H1 (cell line): ENCODE data around the gene C1orf185. TPM values are rescaled to one million over a fixed set of nuclear protein-coding genes. Genes with fewer than 3 reads are reported as not detected.

Experiments used
- CTCF ChIA-PET: fragments of 300-600 bp; sonication (Branson Sonifier 250); formaldehyde crosslinking; loops from one replicate; lab custom pipeline; 2021; ENCODE audit not compliant: partially characterized antibody; lab: Charles Lee
- POLR2A ChIA-PET: fragments of 300-600 bp; sonication (Branson Sonifier 250); formaldehyde crosslinking; loops from one replicate; lab custom pipeline; 2021; ENCODE audit warnings: inconsistent platforms; ENCODE audit not compliant: partially characterized antibody; lab: Charles Lee
- DNase-seq, 2 experiments: peaks; one replicate each; pipeline versions ENCODE4 v3.0.0 to v3.0.0-alpha.2; 2010 to 2022; ENCODE audit warnings: low spot score in 2 of 2, low read depth in 1 of 2, mixed read lengths in 1 of 2
- FAIRE-seq: peaks from 2 replicates; lab custom pipeline; 2011; peaks lifted over from hg19 to GRCh38; lab: Jason Lieb, UNC
- H2AFZ ChIP-seq: 2 replicates; pipeline ENCODE4 v1.8.1; 2012; ENCODE audit warnings: low read length, inconsistent platforms
- H2AK5ac ChIP-seq: 2 replicates; pipeline ENCODE4 v1.6.1; 2013; ENCODE audit warnings: low read depth, low read length
- H2BK120ac ChIP-seq: replicated peaks from 2 replicates; pipeline ENCODE3; 2013; ENCODE audit warnings: low read depth, low read length, inconsistent platforms
- H2BK12ac ChIP-seq: 2 replicates; pipeline ENCODE4 v1.6.1; 2013; ENCODE audit warnings: low read depth, low read length
- H2BK15ac ChIP-seq: 2 replicates; pipeline ENCODE4 v1.6.1; 2013; ENCODE audit warnings: low read length
- H2BK20ac ChIP-seq: 2 replicates; pipeline ENCODE4 v1.6.1; 2013; ENCODE audit warnings: low read length
- H2BK5ac ChIP-seq: 2 replicates; pipeline ENCODE4 v1.6.1; 2013; ENCODE audit warnings: low read depth, low read length
- H3K14ac ChIP-seq: 2 replicates; pipeline ENCODE4 v1.6.1; 2013; ENCODE audit warnings: inconsistent platforms; ENCODE audit not compliant: insufficient read length
- H3K18ac ChIP-seq: 2 replicates; pipeline ENCODE4 v1.6.1; 2013; ENCODE audit warnings: low read length; ENCODE audit errors: extremely low read depth
- H3K23ac ChIP-seq: 2 replicates; pipeline ENCODE4 v1.6.1; 2013; ENCODE audit warnings: inconsistent platforms; ENCODE audit not compliant: insufficient read length
- H3K23me2 ChIP-seq: 2 replicates; pipeline ENCODE4 v1.6.1; 2013; ENCODE audit warnings: low read depth, low read length
- H3K27ac ChIP-seq: 2 replicates; pipeline ENCODE4 v1.6.1; 2011; ENCODE audit warnings: low read depth, low read length, inconsistent platforms
- H3K27me3 ChIP-seq, 4 experiments: replicated peaks in 1 of 4; 1 replicate in 1 of 4; 2 replicates in 3 of 4; pipeline versions ENCODE4 v1.6.1 to v1.8.1; 2011 to 2013; ENCODE audit warnings: low read length in 3 of 4, mild to moderate bottlenecking in 3 of 4, inconsistent platforms in 2 of 4, mixed read lengths in 2 of 4, moderate library complexity in 1 of 4; ENCODE audit not compliant: control insufficient read depth in 3 of 4, insufficient read depth in 3 of 4; ENCODE audit errors: extremely low read depth in 1 of 4
- H3K36me3 ChIP-seq, 4 experiments: 2 replicates each; pipeline versions ENCODE4 v1.6.1 to v1.8.1; 2011 to 2013; ENCODE audit warnings: mild to moderate bottlenecking in 4 of 4, low read length in 3 of 4, moderate library complexity in 2 of 4, control low read depth in 1 of 4, inconsistent platforms in 1 of 4; ENCODE audit not compliant: insufficient read depth in 4 of 4, control insufficient read depth in 2 of 4
- H3K4ac ChIP-seq: replicated peaks from 2 replicates; pipeline ENCODE3; 2013; ENCODE audit warnings: low read length, low read depth, mixed read lengths, inconsistent platforms; ENCODE audit not compliant: insufficient read length
- H3K4me1 ChIP-seq, 4 experiments: replicated peaks in 1 of 4; 1 replicate in 1 of 4; 2 replicates in 3 of 4; pipeline versions ENCODE4 v1.6.1 to v1.8.1; 2011 to 2013; ENCODE audit warnings: low read length in 3 of 4, inconsistent platforms in 2 of 4, mixed read lengths in 1 of 4; ENCODE audit not compliant: insufficient read depth in 4 of 4, control insufficient read depth in 3 of 4
- H3K4me2 ChIP-seq, 2 experiments: 2 replicates each; pipeline versions ENCODE4 v1.6.1 to v1.8.1; 2011 to 2013; ENCODE audit warnings: low read depth in 2 of 2, low read length in 2 of 2, control low read depth in 1 of 2, inconsistent platforms in 1 of 2, mild to moderate bottlenecking in 1 of 2; ENCODE audit not compliant: insufficient read depth in 1 of 2
- H3K4me3 ChIP-seq, 4 experiments: fragments of 200-600, 300-600 bp in 1 of 4; sonication (generic), shearing (Covaris generic), sonication (Bioruptor Twin) in 1 of 4; 2 replicates each; pipeline versions ENCODE4 v1.5.1 to v1.8.1; 2011 to 2016; ENCODE audit warnings: low read length in 4 of 4, low read depth in 3 of 4, control low read depth in 2 of 4, inconsistent platforms in 2 of 4, mild to moderate bottlenecking in 2 of 4, mixed read lengths in 1 of 4, moderate library complexity in 1 of 4; ENCODE audit not compliant: insufficient read depth in 2 of 4; ENCODE audit errors: extremely low read depth in 1 of 4
- H3K56ac ChIP-seq: replicated peaks from 2 replicates; pipeline ENCODE3; 2013; ENCODE audit warnings: low read depth, mild to moderate bottlenecking, mixed read lengths, low read length, inconsistent platforms; ENCODE audit not compliant: insufficient read length
- H3K79me1 ChIP-seq: 2 replicates; pipeline ENCODE4 v1.6.1; 2013; ENCODE audit warnings: low read depth, low read length, control low read depth
- H3K79me2 ChIP-seq, 2 experiments: 2 replicates each; pipeline versions ENCODE4 v1.6.1 to v1.8.1; 2012 to 2013; ENCODE audit warnings: low read length in 2 of 2, mild to moderate bottlenecking in 2 of 2, inconsistent platforms in 1 of 2; ENCODE audit not compliant: insufficient read depth in 2 of 2, control insufficient read depth in 1 of 2
- H3K9ac ChIP-seq, 4 experiments: replicated peaks in 1 of 4; 1 replicate in 1 of 4; 2 replicates in 3 of 4; pipeline versions ENCODE4 v1.6.1 to v1.8.1; 2011 to 2013; ENCODE audit warnings: low read depth in 3 of 4, low read length in 3 of 4, control low read depth in 2 of 4, mild to moderate bottlenecking in 2 of 4, moderate library complexity in 2 of 4, inconsistent platforms in 1 of 4; ENCODE audit errors: extremely low read depth in 1 of 4
- H3K9me3 ChIP-seq, 2 experiments: 2 replicates each; pipeline versions ENCODE4 v1.6.1 to v1.8.1; 2012 to 2013; ENCODE audit warnings: mild to moderate bottlenecking in 2 of 2, moderate library complexity in 2 of 2, control low read depth in 1 of 2, inconsistent platforms in 1 of 2, low read depth in 1 of 2, low read length in 1 of 2, mixed read lengths in 1 of 2; ENCODE audit not compliant: insufficient read depth in 2 of 2
- H4K20me1 ChIP-seq, 2 experiments: replicated peaks in 1 of 2; 2 replicates each; pipeline versions ENCODE3 to v1.8.1; 2011 to 2013; ENCODE audit warnings: inconsistent platforms in 2 of 2, low read length in 2 of 2, mild to moderate bottlenecking in 1 of 2; ENCODE audit not compliant: insufficient read depth in 2 of 2, control insufficient read depth in 1 of 2
- H4K5ac ChIP-seq: 2 replicates; pipeline ENCODE4 v1.6.1; 2013; ENCODE audit warnings: low read length, low read depth, mixed read lengths, inconsistent platforms; ENCODE audit not compliant: insufficient read length
- H4K8ac ChIP-seq: 2 replicates; pipeline ENCODE4 v1.8.0; 2013; ENCODE audit warnings: mild to moderate bottlenecking, moderate library complexity, low read length, inconsistent platforms; ENCODE audit not compliant: insufficient read depth; ENCODE audit errors: extremely low read depth
- H4K91ac ChIP-seq: replicated peaks from 2 replicates; pipeline ENCODE3; 2013; ENCODE audit warnings: low read length, mixed read lengths, inconsistent platforms; ENCODE audit not compliant: insufficient read length
- BCL11A ChIP-seq, 2 experiments: IDR thresholded peaks; one replicate each; pipeline ENCODE4 v1.6.1; 2011; ENCODE audit warnings: low read depth in 2 of 2, low read length in 2 of 2, mild to moderate bottlenecking in 2 of 2
- CBX5 ChIP-seq: fragments of 300-800, 300-1000 bp; sonication (generic); IDR thresholded peaks from 2 replicates; pipeline ENCODE4 v1.7.1; 2016; ENCODE audit warnings: antibody characterized with exemption, low read length, low read depth
- CHD1 ChIP-seq: IDR thresholded peaks from 2 replicates; pipeline ENCODE4 v1.6.1; 2012; ENCODE audit warnings: low read depth, low read length, improper control_type of control experiment
- CTBP2 ChIP-seq: IDR thresholded peaks from 2 replicates; pipeline ENCODE4 v1.7.0; 2011; ENCODE audit warnings: borderline replicate concordance, mild to moderate bottlenecking, moderate library complexity, mixed read lengths, low read length; ENCODE audit not compliant: insufficient read depth, insufficient read length
- EZH2 ChIP-seq: fragments of 200-600 bp; sonication (generic); IDR thresholded peaks from 2 replicates; pipeline ENCODE4 v1.7.1; 2012; ENCODE audit warnings: low read depth, mild to moderate bottlenecking, moderate library complexity, low read length, inconsistent platforms; ENCODE audit not compliant: severe bottlenecking
- KDM4A ChIP-seq: IDR thresholded peaks from one replicate; pipeline ENCODE4 v1.7.1; 2012; ENCODE audit warnings: low read depth, mild to moderate bottlenecking, moderate library complexity, low read length, inconsistent platforms; ENCODE audit not compliant: severe bottlenecking
- POLR2A ChIP-seq, 2 experiments: IDR thresholded peaks; 1 replicate in 1 of 2; 2 replicates in 1 of 2; pipeline ENCODE4 v1.6.1; 2011; ENCODE audit warnings: low read depth in 2 of 2, low read length in 2 of 2, mild to moderate bottlenecking in 2 of 2; ENCODE audit errors: control extremely low read depth in 1 of 2
- POLR2AphosphoS5 ChIP-seq: IDR thresholded peaks from 2 replicates; pipeline ENCODE4 v1.6.1; 2011; ENCODE audit warnings: low read depth, low read length
- RFX5 ChIP-seq: IDR thresholded peaks from 2 replicates; pipeline ENCODE4 v1.6.1; 2011; ENCODE audit warnings: low read depth, low read length, improper control_type of control experiment, borderline replicate concordance
- RXRA ChIP-seq: IDR thresholded peaks from 2 replicates; pipeline ENCODE4 v1.6.1; 2011; ENCODE audit warnings: low read depth, mild to moderate bottlenecking, low read length, moderate library complexity; ENCODE audit not compliant: insufficient read depth
- SAP30 ChIP-seq: fragments of 300-600 bp; sonication (generic); IDR thresholded peaks from 2 replicates; pipeline ENCODE4 v1.7.1; 2012; ENCODE audit warnings: low read length, moderate library complexity, mild to moderate bottlenecking, inconsistent platforms; ENCODE audit not compliant: insufficient read depth, insufficient replicate concordance
- WGBS, 2 experiments: shearing (Covaris generic) in 1 of 2; methylation state at CpG; one replicate each; pipeline versions ENCODE4 v1.1.6 to v1.1.7; 2013 to 2015; ENCODE audit warnings: low lambda C conversion rate in 2 of 2, mixed read lengths in 2 of 2, inconsistent platforms in 1 of 2, low coverage in 1 of 2, missing lambda C conversion rate in 1 of 2; ENCODE audit not compliant: insufficient replicate concordance in 2 of 2, insufficient coverage in 1 of 2, insufficient read length in 1 of 2; ENCODE audit errors: extremely low coverage in 1 of 2, missing lambda C conversion rate in 1 of 2; 5-methylcytosine and 5-hydroxymethylcytosine counted together
- polyA plus RNA-seq, 7 experiments: library from polyadenylated mRNA; depleted of rRNA in 3 of 7; stranded (reverse) in 5 of 7; unstranded in 2 of 7; fragments of >200 nt in 5 of 7; fragments of 200-250 nt in 2 of 7; gene quantifications; 1 replicate in 5 of 7; 2 replicates in 1 of 7; 4 replicates in 1 of 7; pipeline versions ENCODE4 v1.2.1 to v1.2.3, GENCODE V29; 2011 to 2013; ENCODE audit warnings: missing spikeins in 2 of 7, mixed read lengths in 2 of 7
- total RNA-seq: library from RNA; stranded (reverse); fragmentation: NEBNext Ultra II Directional; extraction: Animal tissue kit (Norgen Biotek cat#: 25700); gene quantifications from 2 replicates; pipeline ENCODE4 v1.2.1, GENCODE V29; 2021
- TF ChIP-seq, protein P1 (sequence below): IDR thresholded peaks from 2 replicates; pipeline ENCODE4 v1.6.1; 2011; ENCODE audit warnings: low read length, improper control_type of control experiment
- TF ChIP-seq, protein P2 (sequence below): IDR thresholded peaks from 2 replicates; pipeline ENCODE4 v1.6.1; 2012; ENCODE audit warnings: inconsistent platforms

The C1orf185 gene
- total and polyA plus RNA-seq, 2 of the 8 experiments (the other 6 are each of a cell fraction or from before 2014, with no cell fraction given), result not detected

DNA sequence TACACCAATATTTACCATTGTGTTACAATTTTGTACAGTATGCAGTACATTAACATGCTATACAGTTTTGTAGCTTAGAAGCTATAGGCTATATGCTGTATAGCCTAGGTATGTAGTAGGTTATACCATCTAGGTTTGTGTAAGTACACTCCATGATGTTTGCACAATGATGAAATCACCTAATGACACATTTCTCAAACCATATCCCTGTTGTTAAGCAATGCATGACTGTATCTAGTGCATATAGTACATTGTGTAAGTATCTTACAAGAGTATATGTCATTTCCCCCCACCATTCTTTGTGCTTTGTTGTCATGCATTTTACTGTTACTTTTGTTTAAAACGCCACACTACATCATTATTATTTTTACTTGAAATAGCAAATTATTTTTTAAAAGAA is 68.3 kb downstream of the C1orf185 start:
- H2AFZ ChIP-seq, result no peak overlapping the region
- H2BK120ac ChIP-seq, result no peak overlapping the region
- no peak overlapping the region for H3K27ac ChIP-seq
- H4K91ac ChIP-seq, result no peak overlapping the region
- H2BK20ac ChIP-seq, result no peak overlapping the region
- H3K4ac ChIP-seq, result no peak overlapping the region
- H4K8ac ChIP-seq, result no peak overlapping the region
- no peak overlapping the region for H2AK5ac ChIP-seq
- H3K18ac ChIP-seq, result no peak overlapping the region
- no peaks in the 10 kb centered on the region for H3K27me3 ChIP-seq
- no peak overlapping the region for H3K4me2 ChIP-seq
- H2BK15ac ChIP-seq, result no peak overlapping the region
- no peaks in the 10 kb centered on the region for H3K4me1 ChIP-seq
- no peaks in the 10 kb centered on the region for H3K79me1 ChIP-seq
- H3K9me3 ChIP-seq, result no peaks in the 10 kb centered on the region; a peak in 1 of 4 replicates
- H3K9ac ChIP-seq, result no peak overlapping the region
- H3K14ac ChIP-seq, result no peak overlapping the region
- no peaks in the 10 kb centered on the region for H3K79me2 ChIP-seq
- 81% methylated on average over 1 of the region's 1 CpG; no CpG with 5 or more reads in 1 of the 2 experiments for WGBS, 2 experiments
- no peak overlapping the region for H2BK12ac ChIP-seq
- ChIA-PET POLR2A (no interaction called here), CTCF (interaction anchor here (2.0 kb wide), 1 partner anchor 20 kb away, joined by 5 read pairs; no protein-coding TSS in a partner anchor)
- DNase-seq (no peak), FAIRE-seq (no peak)
- no peaks in the 10 kb centered on the region for H4K20me1 ChIP-seq
- H4K5ac ChIP-seq, result no peak overlapping the region
- H3K4me3 ChIP-seq, result no peak overlapping the region
- no peak overlapping the region for H3K56ac ChIP-seq
- H2BK5ac ChIP-seq, result no peak overlapping the region
- H3K23me2 ChIP-seq, result no peaks in the 10 kb centered on the region
- no peak overlapping the region for H3K23ac ChIP-seq
- H3K36me3 ChIP-seq, result no peaks in the 10 kb centered on the region
- TF ChIP-seq POLR2AphosphoS5 (no peak), BCL11A (IDR thresholded peaks at IDR 0.05; ENCODE audit: low read depth in 2 of 2, low read length in 2 of 2) (no peak), SAP30 (no peak), CTBP2 (no peak), RXRA (no peak), CHD1 (no peak), EZH2 (no peak), POLR2A (IDR thresholded peaks at IDR 0.05; ENCODE audit: control extremely low read depth in 1 of 2, low read depth in 2 of 2, low read length in 2 of 2) (no peak), RFX5 (no peak), KDM4A (no peak), CBX5 (no peak)
- TF ChIP-seq, protein P1, sequence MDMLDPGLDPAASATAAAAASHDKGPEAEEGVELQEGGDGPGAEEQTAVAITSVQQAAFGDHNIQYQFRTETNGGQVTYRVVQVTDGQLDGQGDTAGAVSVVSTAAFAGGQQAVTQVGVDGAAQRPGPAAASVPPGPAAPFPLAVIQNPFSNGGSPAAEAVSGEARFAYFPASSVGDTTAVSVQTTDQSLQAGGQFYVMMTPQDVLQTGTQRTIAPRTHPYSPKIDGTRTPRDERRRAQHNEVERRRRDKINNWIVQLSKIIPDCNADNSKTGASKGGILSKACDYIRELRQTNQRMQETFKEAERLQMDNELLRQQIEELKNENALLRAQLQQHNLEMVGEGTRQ, result no peak
- TF ChIP-seq, protein P2, sequence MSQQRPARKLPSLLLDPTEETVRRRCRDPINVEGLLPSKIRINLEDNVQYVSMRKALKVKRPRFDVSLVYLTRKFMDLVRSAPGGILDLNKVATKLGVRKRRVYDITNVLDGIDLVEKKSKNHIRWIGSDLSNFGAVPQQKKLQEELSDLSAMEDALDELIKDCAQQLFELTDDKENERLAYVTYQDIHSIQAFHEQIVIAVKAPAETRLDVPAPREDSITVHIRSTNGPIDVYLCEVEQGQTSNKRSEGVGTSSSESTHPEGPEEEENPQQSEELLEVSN, result no peak
